Glutamatergic neuron (in vitro differentiated cells): ENCODE measurements around the gene MRTFA. TPM values are rescaled to one million over a fixed set of nuclear protein-coding genes. Genes with fewer than 3 reads are reported as not detected.

Experiments
- DNase-seq: peaks from one replicate; pipeline ENCODE4 v3.0.0; 2022
- H3K27ac Mint-ChIP-seq: one replicate; pipeline ENCODE4 v1.8.0; 2020; ENCODE audit warnings: mild to moderate bottlenecking, mixed read lengths, inconsistent platforms; ENCODE audit not compliant: unreplicated experiment
- H3K27me3 Mint-ChIP-seq: one replicate; pipeline ENCODE4 v1.8.0; 2020; ENCODE audit warnings: mild to moderate bottlenecking, moderate library complexity, mixed read lengths, inconsistent platforms; ENCODE audit not compliant: unreplicated experiment
- H3K36me3 Mint-ChIP-seq: one replicate; pipeline ENCODE4 v1.8.0; 2020; ENCODE audit warnings: mild to moderate bottlenecking, mixed read lengths, inconsistent platforms; ENCODE audit not compliant: unreplicated experiment
- H3K4me1 Mint-ChIP-seq: one replicate; pipeline ENCODE4 v1.8.0; 2020; ENCODE audit warnings: mild to moderate bottlenecking, low read depth, mixed read lengths, inconsistent platforms; ENCODE audit not compliant: unreplicated experiment
- H3K4me3 Mint-ChIP-seq: one replicate; pipeline ENCODE4 v1.8.0; 2020; ENCODE audit warnings: mild to moderate bottlenecking, mixed read lengths, inconsistent platforms; ENCODE audit not compliant: unreplicated experiment
- H3K9me3 Mint-ChIP-seq: one replicate; pipeline ENCODE4 v1.8.0; 2020; ENCODE audit warnings: mild to moderate bottlenecking, moderate library complexity, mixed read lengths, inconsistent platforms; ENCODE audit not compliant: unreplicated experiment
- total RNA-seq: library from RNA; stranded (reverse); fragmentation: NEBNext Ultra II Directional; extraction: Animal tissue kit (Norgen Biotek cat#: 25700); gene quantifications from one replicate; pipeline ENCODE4 v1.2.1, GENCODE V29; 2021; ENCODE audit not compliant: unreplicated experiment
- TF ChIP-seq, protein P1 (sequence below): fragments of 200-600 bp; sonication (generic); IDR thresholded peaks from one replicate; pipeline ENCODE4 v1.5.0; 2021; ENCODE audit not compliant: partially characterized antibody, unreplicated experiment

Gene MRTFA
- total RNA-seq, 1 donor from 2014 or later = 91.7 TPM

DNA sequence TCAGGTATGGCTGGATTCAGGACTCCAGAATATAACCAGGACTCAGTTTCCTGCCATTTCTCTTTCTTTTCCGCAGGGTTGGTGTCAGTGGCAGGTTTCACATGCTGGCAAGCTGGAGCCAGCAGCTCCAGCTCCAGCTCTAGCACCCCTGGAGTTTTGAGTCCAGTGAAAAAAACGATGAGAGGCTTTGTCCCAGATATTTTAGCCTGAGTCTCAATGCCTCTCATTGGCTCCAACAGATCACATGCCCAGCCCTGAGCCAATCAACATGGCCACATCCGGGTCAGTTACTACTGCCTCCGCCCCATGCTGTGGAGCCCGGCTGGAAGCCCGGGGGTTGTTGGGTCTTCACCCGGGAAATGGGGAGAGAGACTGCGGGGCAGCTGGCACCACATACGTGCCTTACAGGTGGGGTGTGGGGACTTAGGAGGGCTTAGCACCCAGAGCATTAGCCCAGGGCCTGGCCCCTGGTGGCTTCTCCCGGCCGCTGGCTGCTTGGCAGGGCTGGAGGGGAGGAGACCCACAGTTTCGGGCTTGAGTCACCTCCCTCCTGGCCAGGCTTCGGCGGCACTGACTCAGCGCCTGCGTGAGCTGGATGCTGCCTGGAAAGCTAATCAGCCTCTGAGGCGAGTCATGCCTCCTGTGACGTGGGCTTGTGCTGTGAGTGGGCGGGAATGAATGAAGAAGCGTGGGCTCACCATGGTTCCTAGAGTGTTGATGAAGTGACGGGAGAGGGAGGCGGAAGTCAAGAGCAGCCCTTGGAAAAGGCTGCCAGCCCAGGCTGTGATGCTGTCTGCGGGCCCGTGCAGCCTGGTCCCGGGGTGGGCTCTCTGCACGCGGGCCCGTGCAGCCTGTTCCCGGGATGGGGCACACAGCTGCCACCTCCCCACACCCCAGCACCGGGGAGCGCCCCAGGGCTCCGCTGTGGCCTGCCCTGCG, 15.3 kb upstream of the MRTFA start:
- Mint-ChIP-seq H3K27me3 (peaks cover 5% of the 10 kb centered on the region), H3K27ac (no peak overlapping the region), H3K4me1 (peaks cover 14% of the 10 kb centered on the region), H3K4me3 (no peak overlapping the region), H3K9me3 (peaks cover 9% of the 10 kb centered on the region), H3K36me3 (no peaks in the 10 kb centered on the region)
- TF ChIP-seq, protein P1, sequence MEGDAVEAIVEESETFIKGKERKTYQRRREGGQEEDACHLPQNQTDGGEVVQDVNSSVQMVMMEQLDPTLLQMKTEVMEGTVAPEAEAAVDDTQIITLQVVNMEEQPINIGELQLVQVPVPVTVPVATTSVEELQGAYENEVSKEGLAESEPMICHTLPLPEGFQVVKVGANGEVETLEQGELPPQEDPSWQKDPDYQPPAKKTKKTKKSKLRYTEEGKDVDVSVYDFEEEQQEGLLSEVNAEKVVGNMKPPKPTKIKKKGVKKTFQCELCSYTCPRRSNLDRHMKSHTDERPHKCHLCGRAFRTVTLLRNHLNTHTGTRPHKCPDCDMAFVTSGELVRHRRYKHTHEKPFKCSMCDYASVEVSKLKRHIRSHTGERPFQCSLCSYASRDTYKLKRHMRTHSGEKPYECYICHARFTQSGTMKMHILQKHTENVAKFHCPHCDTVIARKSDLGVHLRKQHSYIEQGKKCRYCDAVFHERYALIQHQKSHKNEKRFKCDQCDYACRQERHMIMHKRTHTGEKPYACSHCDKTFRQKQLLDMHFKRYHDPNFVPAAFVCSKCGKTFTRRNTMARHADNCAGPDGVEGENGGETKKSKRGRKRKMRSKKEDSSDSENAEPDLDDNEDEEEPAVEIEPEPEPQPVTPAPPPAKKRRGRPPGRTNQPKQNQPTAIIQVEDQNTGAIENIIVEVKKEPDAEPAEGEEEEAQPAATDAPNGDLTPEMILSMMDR = no peak
- no peak for DNase-seq

DNA sequence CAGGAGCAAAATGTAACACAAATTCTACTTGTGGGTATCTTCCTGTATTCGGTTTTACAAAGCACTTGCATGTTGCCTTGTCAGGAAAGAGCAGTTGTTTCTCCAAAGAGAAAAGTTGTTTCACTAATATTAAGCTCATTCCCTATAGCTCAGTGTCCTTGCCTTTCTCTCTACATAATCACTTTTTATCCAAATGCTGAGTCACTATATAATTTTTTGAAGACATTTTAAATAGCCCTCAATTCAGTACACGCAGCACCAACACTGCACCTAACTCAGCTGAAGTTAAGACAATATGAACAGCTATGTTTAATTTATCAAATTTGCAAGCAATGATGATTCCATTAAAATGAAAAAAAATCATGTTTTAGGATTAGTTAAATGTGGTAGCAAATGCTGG, 14.5 kb upstream of the MRTFA start:
- Mint-ChIP-seq H3K4me1 (peaks cover 14% of the 10 kb centered on the region), H3K27ac (no peak overlapping the region), H3K9me3 (peaks cover 9% of the 10 kb centered on the region), H3K36me3 (no peaks in the 10 kb centered on the region), H3K4me3 (no peak overlapping the region), H3K27me3 (peaks cover 5% of the 10 kb centered on the region)
- DNase-seq = no peak
- TF ChIP-seq, protein P1 = no peak

GRCh38 chr22:40648386-40648785, 11.9 kb upstream of the MRTFA start:
- Mint-ChIP-seq H3K27me3 (peaks cover 5% of the 10 kb centered on the region), H3K4me1 (peaks cover 2% of the 10 kb centered on the region), H3K4me3 (no peak overlapping the region), H3K27ac (no peak overlapping the region), H3K36me3 (no peaks in the 10 kb centered on the region), H3K9me3 (peaks cover 5% of the 10 kb centered on the region)
- DNase-seq = no peak
- TF ChIP-seq, protein P1 = no peak

GRCh38 chr22:40645579-40646197, 9.2 kb upstream of the MRTFA start:
- Mint-ChIP-seq H3K9me3 (peaks cover 4% of the 10 kb centered on the region), H3K4me3 (no peak overlapping the region), H3K27ac (no peak overlapping the region), H3K27me3 (peaks cover 2% of the 10 kb centered on the region), H3K4me1 (no peaks in the 10 kb centered on the region), H3K36me3 (no peaks in the 10 kb centered on the region)
- TF ChIP-seq, protein P1 = no peak
- DNase-seq = no peak

DNA sequence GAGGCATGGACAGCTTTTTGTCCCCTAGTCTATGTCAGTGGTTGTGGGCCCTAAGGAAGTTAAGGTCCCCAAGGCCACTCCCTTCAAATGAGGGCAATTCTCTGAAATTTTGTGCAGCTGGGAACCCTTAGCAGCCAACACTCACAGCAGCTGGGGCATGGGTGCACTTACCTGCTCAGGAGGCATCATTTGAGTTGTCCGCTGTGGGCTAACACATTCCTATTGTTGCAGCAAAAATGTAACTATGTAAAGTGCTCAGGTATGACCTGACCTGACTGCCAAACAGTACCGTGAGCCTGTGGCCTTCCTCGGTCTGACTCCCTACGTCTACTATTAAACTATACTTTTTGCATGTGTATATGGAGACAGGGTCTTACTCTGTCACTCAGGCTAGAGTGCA, 5.8 kb upstream of the MRTFA start:
- H3K36me3 Mint-ChIP-seq = no peaks in the 10 kb centered on the region
- H3K9me3 Mint-ChIP-seq = peaks cover 3% of the 10 kb centered on the region
- TF ChIP-seq, protein P1 = no peak
- H3K27me3 Mint-ChIP-seq = peaks cover 7% of the 10 kb centered on the region
- no peak overlapping the region for H3K4me3 Mint-ChIP-seq
- H3K4me1 Mint-ChIP-seq = peaks cover 2% of the 10 kb centered on the region
- DNase-seq = no peak
- H3K27ac Mint-ChIP-seq = no peak overlapping the region
